GM12878 (cell line): Measurements from ENCODE around the gene PERP. TPM values are rescaled to one million over a fixed set of nuclear protein-coding genes. Genes with fewer than 3 reads are reported as not detected.

ENCODE experiments used
- ATAC-seq: fragments of 200-7000 bp; cut with Tn5 transposase; 3 replicates; pipeline ENCODE4 v1.9.1; 2020; ENCODE audit warnings: mild to moderate bottlenecking, moderate library complexity
- BruUV-seq: library from RNA; stranded (reverse); fragments of 400-500 nt; replicated peaks from 2 replicates; lab custom pipeline; 2021; lab: Mats Ljungman, UMichigan
- CTCF ChIA-PET: fragments of 300-600 bp; sonication (Branson Sonifier 250); formaldehyde crosslinking; extraction: SDS; loops from one replicate; lab custom pipeline; 2021; ENCODE audit warnings: inconsistent platforms; lab: Yijun Ruan, JAX
- POLR2A ChIA-PET: fragments of 350-600 bp; formaldehyde crosslinking; extraction: SDS; loops from one replicate; lab custom pipeline; 2021; ENCODE audit warnings: inconsistent platforms; lab: Charles Lee
- RAD21 ChIA-PET: fragments of 300-600 bp; sonication (Branson Sonifier 250); formaldehyde crosslinking; loops from one replicate; lab custom pipeline; 2023; ENCODE audit warnings: antibody characterized with exemption; ENCODE audit not compliant: unreplicated experiment; lab: Charles Lee
- SMC1A ChIA-PET: fragments of 300-600 bp; sonication (Branson Sonifier 250); formaldehyde crosslinking; loops from one replicate; lab custom pipeline; 2023; ENCODE audit not compliant: unreplicated experiment, uncharacterized antibody; lab: Charles Lee
- DNase-seq: peaks from one replicate; pipeline ENCODE4 v3.0.0-alpha.2; 2011; ENCODE audit warnings: low read depth, low spot score
- FAIRE-seq: peaks from 3 replicates; lab custom pipeline; 2011; peaks lifted over from hg19 to GRCh38; lab: Jason Lieb, UNC
- H2AFZ ChIP-seq: 2 replicates; pipeline ENCODE4 v1.6.0; 2011; ENCODE audit warnings: low read depth, low read length, control low read depth; ENCODE audit not compliant: control insufficient read depth
- H3K27ac ChIP-seq: 2 replicates; pipeline ENCODE4 v1.5.1; 2011; ENCODE audit warnings: control low read depth; ENCODE audit not compliant: control insufficient read depth, insufficient read depth
- H3K27me3 ChIP-seq, 2 experiments: replicated peaks in 1 of 2; 2 replicates each; pipeline versions ENCODE4 v1.6.0 to v1.6.1; 2011; ENCODE audit warnings: low read length in 1 of 2; ENCODE audit not compliant: control insufficient read depth in 2 of 2, insufficient read depth in 2 of 2
- H3K36me3 ChIP-seq, 2 experiments: 2 replicates each; pipeline ENCODE4 v1.5.1; 2011; ENCODE audit warnings: low read length in 1 of 2; ENCODE audit not compliant: control insufficient read depth in 2 of 2, insufficient read depth in 2 of 2
- H3K4me1 ChIP-seq: 2 replicates; pipeline ENCODE4 v1.6.1; 2011; ENCODE audit warnings: mild to moderate bottlenecking, low read length, moderate library complexity, mixed read lengths; ENCODE audit not compliant: control insufficient read depth, insufficient read depth
- H3K4me2 ChIP-seq: 2 replicates; pipeline ENCODE4 v1.6.0; 2011; ENCODE audit warnings: control low read depth; ENCODE audit not compliant: control insufficient read depth, insufficient read depth
- H3K4me3 ChIP-seq: fragments of 200-600 bp; sonication (generic); 2 replicates; pipeline ENCODE4 v1.5.1; 2016
- H3K79me2 ChIP-seq: 2 replicates; pipeline ENCODE4 v1.6.0; 2011; ENCODE audit warnings: low read length; ENCODE audit not compliant: control insufficient read depth, insufficient read depth
- H3K9ac ChIP-seq: 2 replicates; pipeline ENCODE4 v1.8.0; 2011; ENCODE audit warnings: low read length, control low read depth, mixed read lengths; ENCODE audit not compliant: control insufficient read depth, insufficient read depth
- H3K9me3 ChIP-seq: replicated peaks from 3 replicates; pipeline ENCODE4 v1.5.1; 2011; ENCODE audit warnings: mild to moderate bottlenecking, low read length; ENCODE audit not compliant: control insufficient read depth, insufficient read depth
- H4K20me1 ChIP-seq: 2 replicates; pipeline ENCODE4 v1.6.0; 2011; ENCODE audit not compliant: control insufficient read depth, insufficient read depth
- CEBPB ChIP-seq, 2 experiments: fragments of 150-350 bp in 1 of 2; IDR thresholded peaks; 2 replicates each; pipeline ENCODE4 v1.6.1; 2012 to 2014; ENCODE audit warnings: low read depth in 2 of 2, low read length in 2 of 2, borderline replicate concordance in 1 of 2, inconsistent platforms in 1 of 2
- JUND ChIP-seq: IDR thresholded peaks from 2 replicates; pipeline ENCODE4 v1.6.1; 2012; ENCODE audit warnings: low read depth, mild to moderate bottlenecking, low read length, improper control_type of control experiment, moderate library complexity
- KAT2A ChIP-seq: conservative IDR thresholded peaks from 2 replicates; pipeline ENCODE4 v1.6.1; 2011; ENCODE audit warnings: low read depth, low read length; ENCODE audit not compliant: control insufficient read depth
- LARP7 ChIP-seq: fragments of 450-650 bp; IDR thresholded peaks from 2 replicates; pipeline ENCODE4 v1.6.1; 2017; ENCODE audit warnings: mild to moderate bottlenecking
- MLLT1 ChIP-seq: fragments of 450-650 bp; IDR thresholded peaks from 2 replicates; pipeline ENCODE4 v1.6.1; 2016; ENCODE audit warnings: mild to moderate bottlenecking
- RAD21 ChIP-seq: IDR thresholded peaks from 2 replicates; pipeline ENCODE4 v1.6.1; 2011; ENCODE audit warnings: mild to moderate bottlenecking, low read depth, low read length, moderate library complexity; ENCODE audit not compliant: insufficient read depth
- SKIL ChIP-seq: fragments of 450-650 bp; IDR thresholded peaks from 2 replicates; pipeline ENCODE4 v1.6.1; 2017; ENCODE audit warnings: mild to moderate bottlenecking, low read depth, inconsistent platforms; ENCODE audit not compliant: poor library complexity, severe bottlenecking
- ZBTB4 ChIP-seq: fragments of 450-650 bp; formaldehyde crosslinking; IDR thresholded peaks from 2 replicates; pipeline ENCODE4 v1.4.0; 2022; ENCODE audit warnings: mild to moderate bottlenecking, moderate library complexity
- WGBS: methylation state at CpG from one replicate; pipeline ENCODE4 v1.1.6; 2016; ENCODE audit warnings: low lambda C conversion rate; ENCODE audit not compliant: insufficient replicate concordance, insufficient coverage; ENCODE audit errors: missing lambda C conversion rate; 5-methylcytosine and 5-hydroxymethylcytosine counted together
- in situ Hi-C: fragments of 300-500 bp; cut with MboI; formaldehyde crosslinking; loops from 9 replicates; pipeline ENCODE4 v1.14.3; 2018; ENCODE audit warnings: mixed read lengths
- intact Hi-C: fragments of 100-400 bp; cut with micrococcal nuclease; formaldehyde crosslinking; loops from one replicate; pipeline ENCODE4 v1.14.2; 2022; ENCODE audit not compliant: unreplicated experiment
- polyA plus RNA-seq, 11 experiments: library from polyadenylated mRNA; depleted of rRNA in 4 of 11; unstranded in 6 of 11; stranded (reverse) in 5 of 11; fragments of >200 nt; fragmentation: Nextera tagmentation in 4 of 11; fragmentation: Illumina TruSeq in 1 of 11; extraction: Ambion mirVana in 4 of 11; extraction: Trizol in 1 of 11; gene quantifications; 1 replicate in 1 of 11; 2 replicates in 10 of 11; pipeline versions ENCODE4 v1.2.1 to v1.2.3, GENCODE V29; 2011 to 2016; ENCODE audit warnings: inconsistent platforms in 2 of 11, missing spikeins in 2 of 11, low read depth in 1 of 11
- total RNA-seq, 4 experiments: library from RNA; depleted of rRNA in 3 of 4; stranded (reverse); fragments of >200 nt in 3 of 4; fragmentation: Illumina TruSeq in 1 of 4; extraction: Trizol in 1 of 4; gene quantifications; 2 replicates each; pipeline versions ENCODE4 v1.2.1 to v1.2.3, GENCODE V29; 2013 to 2021

The PERP gene
- total and polyA plus RNA-seq, 10 of the 15 experiments (the other 5 are each of a cell fraction or from before 2014, with no cell fraction given): 0.37 to 2.4 (median 0.75) TPM

DNA sequence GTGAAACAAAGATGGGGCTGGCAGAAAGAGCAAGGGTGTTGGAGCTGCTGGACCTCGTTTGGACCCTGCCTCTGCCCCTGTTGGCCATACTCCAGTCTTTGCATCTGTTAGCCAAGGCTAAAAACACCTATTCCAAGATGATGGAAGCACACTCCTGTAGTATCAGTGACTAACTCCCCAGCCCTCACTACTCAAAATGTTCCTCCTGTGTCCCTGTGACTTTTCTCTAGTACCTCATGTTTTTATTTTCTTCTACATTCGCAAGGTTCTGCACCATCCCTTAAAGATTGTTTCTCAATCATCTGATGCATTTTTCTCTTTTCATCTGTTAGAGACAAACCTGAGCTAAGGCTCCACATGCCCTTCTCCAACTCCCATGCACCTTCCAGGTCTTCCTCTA, 8.9 kb downstream of the PERP start:
- Histone ChIP-seq H3K27me3 (no peaks in the 10 kb centered on the region; a peak in 3 of 4 replicates), H2AFZ (no peak overlapping the region), H3K79me2 (no peaks in the 10 kb centered on the region), H3K9me3 (no peaks in the 10 kb centered on the region; the same call in 2 of the 3 replicates), H3K4me2 (no peak overlapping the region), H3K27ac (no peak overlapping the region), H3K36me3 (no peaks in the 10 kb centered on the region), H3K4me3 (no peak overlapping the region), H4K20me1 (no peaks in the 10 kb centered on the region), H3K4me1 (no peaks in the 10 kb centered on the region), H3K9ac (no peak overlapping the region)
- DNase-seq (no peak), ATAC-seq (no peak), FAIRE-seq (no peak)
- intact Hi-C loops: no loop called here
- BruUV-seq: no TSS peak
- ChIA-PET RAD21 (no interaction called here), SMC1A (interaction anchor here (0.7 to 2.4 kb wide), 2 partner anchors 10 to 11 kb away, joined by 3 to 7 read pairs; no protein-coding TSS in a partner anchor), CTCF (interaction anchor here (1.9 kb wide), 2 partner anchors 10 to 18 kb away, joined by 6 to 10 read pairs; no protein-coding TSS in a partner anchor), POLR2A (no interaction called here)
- 19% methylated on average over 2 of the region's 2 CpGs for WGBS
- in situ Hi-C loops: no loop called here
- TF ChIP-seq SKIL: no peak
- TF ChIP-seq LARP7: no peak
- TF ChIP-seq ZBTB4 (CRISPR knock-in tag): no peak
- no peak for TF ChIP-seq CEBPB (IDR thresholded peaks at IDR 0.05; ENCODE audit: borderline replicate concordance in 1 of 2, low read depth in 2 of 2, low read length in 2 of 2)
- no peak for TF ChIP-seq RAD21
- TF ChIP-seq MLLT1: no peak
- no peak for TF ChIP-seq JUND
- no peak for TF ChIP-seq KAT2A
- TF ChIP-seq, all 136 proteins: peak for 0
